GM19025 (cell line): ENCODE data around the gene PRUNE2.
"Not testable (repeated sequence)": the region's sequence is repeated elsewhere in the genome, so short reads cannot be mapped to it uniquely, and the experiment has no call there.

Source experiments
- ATAC-seq: cut with Tn5 transposase; IDR thresholded peaks from one replicate; pipeline ENCODE4 v1.9.1; 2021; ENCODE audit warnings: mild to moderate bottlenecking, low read depth, moderate library complexity; ENCODE audit not compliant: unreplicated experiment

The PRUNE2 gene

DNA sequence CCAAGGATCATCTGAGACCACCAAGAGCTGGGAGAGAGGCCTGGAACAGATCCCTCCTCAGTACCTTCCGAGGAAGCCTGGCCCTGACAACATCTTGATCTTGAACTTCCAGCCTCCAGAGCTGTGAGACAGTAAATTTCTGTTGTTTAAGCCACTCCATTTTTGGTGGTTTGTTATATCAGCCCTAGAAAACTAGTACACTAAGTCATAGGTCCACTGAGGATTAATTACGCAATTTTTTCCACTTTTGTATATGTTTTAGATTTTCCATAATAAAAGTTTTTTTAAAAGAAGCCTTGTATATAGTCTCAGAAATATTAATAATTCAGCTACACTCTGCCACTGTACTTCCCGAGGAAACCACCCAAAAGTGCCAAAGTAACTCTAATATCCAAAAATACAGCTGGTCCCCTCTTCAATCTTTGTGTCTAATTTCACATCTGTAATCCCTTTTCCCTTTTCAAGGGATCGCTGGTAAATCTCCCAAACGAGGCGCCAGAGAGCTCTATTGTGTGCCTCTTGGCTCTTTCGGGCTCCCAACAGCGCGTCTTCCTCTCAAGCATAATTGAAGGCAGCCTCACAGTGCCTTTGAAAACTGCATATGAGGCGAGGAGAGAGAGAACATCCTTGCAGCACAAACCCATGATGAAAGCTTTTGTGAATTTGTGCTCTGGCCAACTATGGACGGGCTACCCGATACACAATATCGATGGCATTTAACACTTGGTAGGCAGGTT, 32.7 kb downstream of the PRUNE2 start:
- ATAC-seq, result no peak

DNA sequence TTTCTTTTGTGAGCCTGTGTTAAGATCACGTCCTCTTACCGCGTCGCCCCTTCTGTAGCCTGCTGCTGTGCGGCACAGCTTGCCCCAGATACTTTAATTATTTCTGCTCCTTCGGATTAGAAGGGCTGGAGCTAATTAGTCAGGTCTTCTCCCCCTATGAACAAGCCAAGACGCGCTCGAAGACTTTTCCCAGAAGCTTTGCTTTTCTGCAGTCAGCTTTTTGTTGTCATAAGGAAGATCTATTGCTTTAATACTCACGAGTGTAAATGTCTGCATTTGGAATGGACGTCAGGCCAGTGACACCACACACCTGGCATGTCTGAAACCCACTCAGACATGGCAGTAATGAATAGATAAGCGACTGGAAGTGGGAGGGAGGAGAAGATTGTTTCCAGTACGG, 37.0 kb downstream of the PRUNE2 start:
- ATAC-seq, result no peak

DNA sequence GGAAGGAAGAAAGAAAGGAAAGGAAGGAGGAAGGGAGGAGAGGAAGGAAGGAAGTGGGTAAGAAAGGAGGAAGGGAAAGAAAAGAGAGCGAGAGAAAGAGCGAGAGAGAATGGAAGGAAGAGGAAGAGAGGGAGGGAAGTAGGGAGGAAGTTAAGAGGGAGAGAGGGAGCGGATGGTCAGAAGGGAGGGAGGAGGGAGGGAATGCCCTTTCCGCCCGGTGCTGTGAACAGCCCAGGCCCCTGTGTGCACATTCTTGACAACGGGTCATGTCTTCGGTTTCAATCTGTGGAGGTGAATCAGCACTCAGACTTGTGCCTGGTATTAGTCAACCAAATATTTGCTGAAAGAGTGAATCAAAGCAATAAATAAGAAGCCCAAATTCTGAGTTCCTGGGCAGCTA, 39.2 kb downstream of the PRUNE2 start:
- ATAC-seq, result no peak

DNA sequence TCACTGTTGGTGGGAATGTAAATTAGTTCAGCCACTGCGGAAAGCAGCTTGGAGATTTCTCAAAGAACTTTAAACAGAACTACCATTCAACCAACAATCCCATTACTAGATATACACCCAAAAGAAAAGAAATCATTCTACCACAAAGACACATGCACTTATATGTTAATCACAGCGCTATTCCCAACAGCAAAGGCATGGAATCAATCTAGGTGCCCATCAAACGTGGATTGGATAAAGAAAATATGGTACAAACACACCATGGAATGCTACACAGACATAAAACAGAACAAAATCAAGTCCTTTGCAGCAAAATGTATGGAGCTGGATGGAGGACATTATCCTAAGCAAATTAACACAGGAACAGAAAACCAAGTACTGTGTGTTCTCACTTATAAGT, 42.1 kb downstream of the PRUNE2 start:
- ATAC-seq, result no peak

DNA sequence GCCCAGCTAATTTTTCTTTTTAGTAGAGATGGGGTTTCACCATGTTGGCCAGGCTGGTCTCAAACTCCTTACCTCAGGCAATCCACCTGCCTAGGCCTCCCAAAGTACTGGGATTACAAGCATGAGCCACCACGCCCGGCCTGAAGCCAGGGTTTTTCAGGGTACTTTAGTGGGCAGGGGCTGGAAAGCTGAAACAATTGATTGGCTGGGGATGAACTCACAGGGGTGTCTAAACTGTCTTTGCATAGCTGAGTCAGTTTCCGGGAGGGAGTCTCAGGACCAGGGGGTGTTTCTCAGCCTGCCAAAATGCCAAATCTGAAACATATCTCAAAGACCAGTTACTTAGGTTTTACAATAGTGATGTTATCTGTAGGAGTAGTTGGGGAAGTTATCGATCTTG, 46.1 kb downstream of the PRUNE2 start:
- ATAC-seq, result no peak

- not testable (repeated sequence) for ATAC-seq
Observed at GRCh38 chr9:76858248-76858647, 47.7 kb downstream of the PRUNE2 start.

- ATAC-seq, result no peak
Observed at GRCh38 chr9:76856016-76856415, 49.9 kb downstream of the PRUNE2 start.

DNA sequence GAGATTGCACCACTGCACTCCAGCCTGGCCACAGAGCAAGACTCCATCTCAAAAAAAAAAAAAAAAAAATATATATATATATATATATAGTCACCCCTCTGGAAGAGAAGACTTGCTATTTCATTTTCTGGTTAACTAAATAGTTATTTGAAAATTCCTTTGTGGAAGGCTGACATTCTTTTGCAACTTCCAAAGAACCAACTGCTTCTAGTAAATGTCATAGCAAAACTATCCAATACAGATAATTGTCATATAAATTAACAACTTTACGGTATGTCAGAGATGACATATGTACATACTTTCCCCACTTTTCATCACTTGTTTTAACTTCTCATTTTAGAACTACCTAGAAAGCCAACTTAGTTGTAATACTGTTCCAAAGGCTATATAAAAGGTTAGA, 50.9 kb downstream of the PRUNE2 start:
- no peak for ATAC-seq

DNA sequence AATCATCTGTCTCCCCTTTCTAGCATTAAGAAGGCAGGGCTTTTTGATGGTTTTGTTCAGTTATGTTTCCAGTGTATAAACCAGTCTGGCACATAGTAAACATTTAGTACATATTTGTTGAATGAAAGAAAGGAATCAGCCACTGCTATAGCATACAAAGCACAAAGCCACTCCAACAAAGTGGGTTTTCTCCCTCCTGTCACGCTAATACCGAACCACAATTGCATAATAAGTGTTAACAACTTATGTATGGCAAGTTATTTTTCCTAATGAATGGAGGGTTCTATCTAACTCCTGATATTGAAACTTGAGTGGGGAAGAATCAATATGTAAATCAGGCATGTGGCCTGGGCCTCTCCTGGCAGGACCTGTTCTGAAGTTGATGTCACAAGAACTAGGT, 53.9 kb downstream of the PRUNE2 start:
- ATAC-seq, result no peak

GRCh38 chr9:76846297-76846696, 59.6 kb downstream of the PRUNE2 start:
- no peak for ATAC-seq

GRCh38 chr9:76845254-76845653, 60.7 kb downstream of the PRUNE2 start:
- no peak for ATAC-seq

- ATAC-seq, result no peak
Observed at GRCh38 chr9:76835571-76836283, 70.2 kb downstream of the PRUNE2 start.

GRCh38 chr9:76828447-76828846, 77.5 kb downstream of the PRUNE2 start:
- no peak for ATAC-seq

- ATAC-seq, result no peak
Observed at GRCh38 chr9:76827296-76828080, 78.4 kb downstream of the PRUNE2 start.

GRCh38 chr9:76820431-76820830, 85.5 kb downstream of the PRUNE2 start:
- no peak for ATAC-seq

DNA sequence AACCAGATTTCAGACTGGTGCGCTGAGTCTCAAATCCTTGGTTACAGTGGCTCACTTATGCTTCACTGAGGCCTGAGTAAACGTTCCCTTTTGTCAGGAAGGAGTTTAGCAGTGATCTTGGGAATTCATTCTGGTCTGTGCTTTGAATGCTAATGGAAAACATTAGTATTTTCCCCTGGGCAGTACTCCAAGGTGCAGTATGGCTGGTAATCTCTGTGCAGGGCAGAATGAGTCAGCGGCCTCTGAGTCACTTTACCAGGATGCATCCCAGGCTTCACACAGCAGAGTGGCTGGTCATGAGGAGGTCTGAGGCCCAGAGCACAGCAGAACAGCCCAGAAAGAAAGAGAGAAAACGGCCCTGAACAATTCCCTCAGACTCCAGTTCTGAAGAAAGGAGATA, 87.6 kb downstream of the PRUNE2 start:
- ATAC-seq, result no peak

DNA sequence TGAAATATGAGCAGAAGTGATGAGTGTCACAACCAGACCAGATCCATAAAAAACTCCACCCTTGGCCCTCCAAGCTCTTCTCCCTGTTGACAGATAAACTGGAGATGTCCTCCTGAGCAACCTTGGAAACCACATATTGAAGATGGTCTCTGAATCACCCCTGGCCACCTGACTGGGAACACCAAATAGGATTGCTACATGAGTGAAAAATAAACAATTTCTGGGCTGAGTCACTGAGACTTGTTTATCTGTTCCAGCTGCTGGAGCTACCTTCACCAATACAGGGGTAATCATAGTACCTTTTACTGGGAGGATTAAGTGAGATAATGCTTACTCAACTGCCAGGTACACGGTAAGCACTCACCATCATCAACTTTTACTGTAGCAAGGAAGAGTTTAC, 88.4 kb downstream of the PRUNE2 start:
- ATAC-seq, result no peak

- ATAC-seq, result no peak
Observed at GRCh38 chr9:76812591-76812990, 93.3 kb downstream of the PRUNE2 start.

GRCh38 chr9:76810377-76810957, 95.4 kb downstream of the PRUNE2 start:
- ATAC-seq, result no peak

DNA sequence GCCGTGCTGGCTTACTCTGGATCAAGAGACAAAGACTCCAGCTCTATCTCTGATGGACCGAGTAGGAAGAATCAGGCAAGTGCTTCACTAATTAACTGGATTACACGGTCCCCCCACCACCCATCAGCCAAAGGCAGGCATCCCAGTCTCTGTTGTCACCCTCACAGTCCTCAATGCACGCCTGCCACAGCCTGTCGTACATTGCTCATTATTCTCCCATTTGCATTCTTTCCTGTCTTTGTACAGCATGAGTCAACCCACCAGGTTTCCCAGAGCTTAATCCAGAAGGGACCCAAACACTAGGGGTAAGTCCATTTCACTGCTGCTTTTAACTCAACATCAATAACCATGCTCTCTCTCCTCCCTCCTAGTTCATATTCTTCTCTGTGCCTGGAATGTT, 97.3 kb downstream of the PRUNE2 start:
- no peak for ATAC-seq

GRCh38 chr9:76803762-76804161, 102.2 kb downstream of the PRUNE2 start:
- ATAC-seq, result no peak
